Measurements from ENCODE around the gene KCNJ10. TPM values are rescaled to one million over a fixed set of nuclear protein-coding genes. Genes with fewer than 3 reads are reported as not detected.

The KCNJ10 gene
- total and polyA plus RNA-seq, 2 of the 13 experiments (the other 11 are each of a cell fraction or from before 2014, with no cell fraction given) = 4.4 to 10.3 TPM

DNA sequence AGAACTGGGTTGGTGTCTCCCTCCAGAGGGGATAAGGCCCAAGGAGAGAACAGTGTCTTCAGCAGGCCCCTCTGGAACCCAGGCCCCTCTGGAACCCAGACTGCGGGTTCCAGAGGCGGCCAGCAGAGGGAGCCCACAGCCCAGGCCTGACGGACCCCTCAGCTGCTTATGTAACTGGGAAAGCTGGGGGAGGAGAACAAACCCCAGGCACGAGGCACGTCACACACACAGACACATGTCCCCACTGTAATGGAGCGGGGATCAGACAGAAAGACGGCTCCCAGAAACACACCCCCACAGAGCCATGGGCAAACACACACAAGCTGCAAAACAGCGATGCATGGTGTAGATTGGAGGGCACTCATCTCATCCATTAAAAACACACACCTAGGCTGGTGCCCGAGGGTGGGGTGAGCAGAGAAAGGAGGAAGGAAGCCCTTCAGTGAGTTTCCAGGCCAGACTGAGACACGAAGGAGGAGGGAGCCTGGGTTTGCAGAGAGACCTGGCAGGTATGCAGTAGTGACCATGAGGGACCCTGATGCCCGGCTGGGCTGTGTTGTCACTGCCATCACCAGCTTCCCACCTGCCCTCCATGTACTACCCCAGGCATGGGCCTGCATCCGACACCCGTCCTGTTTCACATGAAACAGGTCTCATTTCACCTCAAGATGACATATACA, 31.2 kb upstream of the KCNJ10 start (continued):
- TF ChIP-seq, protein P1, sequence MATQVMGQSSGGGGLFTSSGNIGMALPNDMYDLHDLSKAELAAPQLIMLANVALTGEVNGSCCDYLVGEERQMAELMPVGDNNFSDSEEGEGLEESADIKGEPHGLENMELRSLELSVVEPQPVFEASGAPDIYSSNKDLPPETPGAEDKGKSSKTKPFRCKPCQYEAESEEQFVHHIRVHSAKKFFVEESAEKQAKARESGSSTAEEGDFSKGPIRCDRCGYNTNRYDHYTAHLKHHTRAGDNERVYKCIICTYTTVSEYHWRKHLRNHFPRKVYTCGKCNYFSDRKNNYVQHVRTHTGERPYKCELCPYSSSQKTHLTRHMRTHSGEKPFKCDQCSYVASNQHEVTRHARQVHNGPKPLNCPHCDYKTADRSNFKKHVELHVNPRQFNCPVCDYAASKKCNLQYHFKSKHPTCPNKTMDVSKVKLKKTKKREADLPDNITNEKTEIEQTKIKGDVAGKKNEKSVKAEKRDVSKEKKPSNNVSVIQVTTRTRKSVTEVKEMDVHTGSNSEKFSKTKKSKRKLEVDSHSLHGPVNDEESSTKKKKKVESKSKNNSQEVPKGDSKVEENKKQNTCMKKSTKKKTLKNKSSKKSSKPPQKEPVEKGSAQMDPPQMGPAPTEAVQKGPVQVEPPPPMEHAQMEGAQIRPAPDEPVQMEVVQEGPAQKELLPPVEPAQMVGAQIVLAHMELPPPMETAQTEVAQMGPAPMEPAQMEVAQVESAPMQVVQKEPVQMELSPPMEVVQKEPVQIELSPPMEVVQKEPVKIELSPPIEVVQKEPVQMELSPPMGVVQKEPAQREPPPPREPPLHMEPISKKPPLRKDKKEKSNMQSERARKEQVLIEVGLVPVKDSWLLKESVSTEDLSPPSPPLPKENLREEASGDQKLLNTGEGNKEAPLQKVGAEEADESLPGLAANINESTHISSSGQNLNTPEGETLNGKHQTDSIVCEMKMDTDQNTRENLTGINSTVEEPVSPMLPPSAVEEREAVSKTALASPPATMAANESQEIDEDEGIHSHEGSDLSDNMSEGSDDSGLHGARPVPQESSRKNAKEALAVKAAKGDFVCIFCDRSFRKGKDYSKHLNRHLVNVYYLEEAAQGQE (IDR thresholded peaks at IDR 0.05; ENCODE audit: borderline replicate concordance in 1 of 2, low read depth in 1 of 2, low read length in 2 of 2) = no peak
- TF ChIP-seq TRIM24 (CRISPR knock-in tag; IDR thresholded peaks at IDR 0.05) = no peak
- no peak for TF ChIP-seq GATA4 (IDR thresholded peaks at IDR 0.05; ENCODE audit: borderline replicate concordance, low read depth)
- no peak for TF ChIP-seq MTA3 (CRISPR knock-in tag; IDR thresholded peaks at IDR 0.05)
- TF ChIP-seq ZNF432 (CRISPR knock-in tag; IDR thresholded peaks at IDR 0.05; ENCODE audit: borderline replicate concordance) = no peak
- TF ChIP-seq, protein P2, sequence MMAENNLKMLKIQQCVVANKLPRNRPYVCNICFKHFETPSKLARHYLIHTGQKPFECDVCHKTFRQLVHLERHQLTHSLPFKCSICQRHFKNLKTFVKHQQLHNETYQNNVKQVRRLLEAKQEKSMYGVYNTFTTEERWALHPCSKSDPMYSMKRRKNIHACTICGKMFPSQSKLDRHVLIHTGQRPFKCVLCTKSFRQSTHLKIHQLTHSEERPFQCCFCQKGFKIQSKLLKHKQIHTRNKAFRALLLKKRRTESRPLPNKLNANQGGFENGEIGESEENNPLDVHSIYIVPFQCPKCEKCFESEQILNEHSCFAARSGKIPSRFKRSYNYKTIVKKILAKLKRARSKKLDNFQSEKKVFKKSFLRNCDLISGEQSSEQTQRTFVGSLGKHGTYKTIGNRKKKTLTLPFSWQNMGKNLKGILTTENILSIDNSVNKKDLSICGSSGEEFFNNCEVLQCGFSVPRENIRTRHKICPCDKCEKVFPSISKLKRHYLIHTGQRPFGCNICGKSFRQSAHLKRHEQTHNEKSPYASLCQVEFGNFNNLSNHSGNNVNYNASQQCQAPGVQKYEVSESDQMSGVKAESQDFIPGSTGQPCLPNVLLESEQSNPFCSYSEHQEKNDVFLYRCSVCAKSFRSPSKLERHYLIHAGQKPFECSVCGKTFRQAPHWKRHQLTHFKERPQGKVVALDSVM (CRISPR knock-in tag; IDR thresholded peaks at IDR 0.05) = no peak
- no peak for TF ChIP-seq ZNF333 (CRISPR knock-in tag; IDR thresholded peaks at IDR 0.05; ENCODE audit: borderline replicate concordance)
- no peak for TF ChIP-seq ZNF577 (CRISPR knock-in tag; IDR thresholded peaks at IDR 0.05; ENCODE audit: borderline replicate concordance, low read depth)
- TF ChIP-seq ZSCAN31 (CRISPR knock-in tag; IDR thresholded peaks at IDR 0.05; ENCODE audit: low read depth) = no peak

All from HepG2 (cell line).